Esophagus muscularis mucosa (tissue), 4 donors: ENCODE measurements around the gene CRYL1. TPM values are rescaled to one million over a fixed set of nuclear protein-coding genes. Genes with fewer than 3 reads are reported as not detected.

Experiments used
- DNase-seq: peaks from one replicate; pipeline ENCODE4 v3.0.0-alpha.2; 2017; ENCODE audit errors: extremely low spot score
- H3K27ac ChIP-seq, 4 donors: fragments of 200-600 bp; sonication (generic); replicated peaks in 1 of 4; 1 replicate in 3 of 4; 2 replicates in 1 of 4; pipeline ENCODE4 v1.5.1; 2016 to 2019; ENCODE audit warnings: mild to moderate bottlenecking in 1 of 4
- H3K27me3 ChIP-seq, 4 donors: fragments of 200-600 bp; sonication (generic); one replicate each; pipeline versions ENCODE4 v1.5.1 to v1.6.0; 2016 to 2019
- H3K36me3 ChIP-seq, 4 donors: fragments of 200-600 bp; sonication (generic); one replicate each; pipeline ENCODE4 v1.5.1; 2016 to 2019
- H3K4me1 ChIP-seq, 4 donors: fragments of 200-600 bp; sonication (generic); one replicate each; pipeline ENCODE4 v1.5.1; 2016 to 2019
- H3K4me3 ChIP-seq, 4 donors: fragments of 200-600 bp; sonication (generic); 1 replicate in 2 of 4; 2 replicates in 2 of 4; pipeline ENCODE4 v1.5.1; 2016 to 2019; ENCODE audit warnings: mild to moderate bottlenecking in 4 of 4, moderate library complexity in 1 of 4
- H3K9me3 ChIP-seq, 4 donors: fragments of 200-600 bp; sonication (generic); 1 replicate in 3 of 4; 2 replicates in 1 of 4; pipeline ENCODE4 v1.5.1; 2016 to 2019
- EP300 ChIP-seq: sonication (generic); formaldehyde crosslinking; IDR thresholded peaks from one replicate; pipeline ENCODE4 v1.6.1; 2017; ENCODE audit warnings: antibody characterized with exemption
- POLR2A ChIP-seq: fragments of 450-650 bp; IDR thresholded peaks from one replicate; pipeline ENCODE4 v1.6.1; 2017; ENCODE audit warnings: antibody characterized with exemption, moderate library complexity, mild to moderate bottlenecking, low read depth
- POLR2AphosphoS5 ChIP-seq, 2 donors: sonication (generic); formaldehyde crosslinking; IDR thresholded peaks; one replicate each; pipeline ENCODE4 v1.6.1; 2017; ENCODE audit warnings: antibody characterized with exemption in 2 of 2
- WGBS: methylation state at CpG from one replicate; pipeline ENCODE4 v1.1.5; 2018; 5-methylcytosine and 5-hydroxymethylcytosine counted together
- intact Hi-C: fragments of 100-400 bp; cut with DNase I; formaldehyde crosslinking; loops from one replicate; pipeline ENCODE4 v1.15.1; 2023
- total RNA-seq, 4 donors: library from RNA; depleted of rRNA; stranded (reverse); fragments of >200 nt; gene quantifications; one replicate each; pipeline versions ENCODE4 v1.1.0 to v1.2.1, GENCODE V29; 2016
- TF ChIP-seq, protein P1 (sequence below), 3 experiments: fragments of 200-600 bp in 2 of 3; fragments of 450-650 bp in 1 of 3; sonication (generic) in 2 of 3; IDR thresholded peaks; one replicate each; pipeline ENCODE4 v1.5.1; 2017 to 2019; ENCODE audit warnings: antibody characterized with exemption in 3 of 3, mild to moderate bottlenecking in 2 of 3, moderate library complexity in 1 of 3

CRYL1 gene
- total RNA-seq, 4 donors from 2014 or later, result 42.3 to 59.3 (median 45.4) TPM

DNA sequence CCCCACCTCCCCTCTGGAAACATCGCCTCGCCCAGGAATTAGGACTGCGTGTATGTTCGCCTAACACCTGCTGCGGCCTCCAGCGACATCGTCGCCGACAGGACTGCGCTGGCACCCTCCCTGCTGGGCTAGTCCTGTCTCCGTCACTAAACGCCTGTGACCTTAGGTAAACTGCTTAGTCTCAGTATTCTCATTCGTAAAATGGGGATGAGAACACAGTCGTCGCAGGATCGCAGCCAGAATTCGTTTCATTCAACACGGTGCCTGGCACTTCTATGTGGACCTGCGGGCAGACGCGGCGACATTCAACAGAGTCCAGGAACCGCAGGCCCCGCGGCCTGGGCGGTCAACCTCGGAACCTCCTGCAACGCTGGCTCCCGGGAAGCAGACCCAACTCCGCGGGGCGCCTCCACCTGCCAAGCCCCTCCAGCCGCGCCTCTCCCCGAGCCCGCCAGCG lies 485 bp downstream of the CRYL1 start:
- Histone ChIP-seq H3K4me1 (peaks cover 18 to 31% (median 24%) of the 10 kb centered on the region in 4 donors), H3K27me3 (no peaks in the 10 kb centered on the region), H3K4me3 (peak overlapping the region; percentile 95 to 100 (median 98)), H3K36me3 (no peaks in the 10 kb centered on the region), H3K27ac (peak overlapping the region; percentile 85 to 92 (median 89)), H3K9me3 (no peaks in the 10 kb centered on the region)
- WGBS, result 0% methylated on average over 21 of the region's 37 CpGs
- intact Hi-C loops, result loop anchor here (5.0 kb wide), 1 partner anchor 42 kb away; the partner anchor contains the start of gene IFT88
- no peak for DNase-seq
- TF ChIP-seq POLR2A (no peak), EP300 (no peak), POLR2AphosphoS5 (IDR thresholded peaks at IDR 0.05) (peak in 1 of 2 donors; percentile 5)

DNA sequence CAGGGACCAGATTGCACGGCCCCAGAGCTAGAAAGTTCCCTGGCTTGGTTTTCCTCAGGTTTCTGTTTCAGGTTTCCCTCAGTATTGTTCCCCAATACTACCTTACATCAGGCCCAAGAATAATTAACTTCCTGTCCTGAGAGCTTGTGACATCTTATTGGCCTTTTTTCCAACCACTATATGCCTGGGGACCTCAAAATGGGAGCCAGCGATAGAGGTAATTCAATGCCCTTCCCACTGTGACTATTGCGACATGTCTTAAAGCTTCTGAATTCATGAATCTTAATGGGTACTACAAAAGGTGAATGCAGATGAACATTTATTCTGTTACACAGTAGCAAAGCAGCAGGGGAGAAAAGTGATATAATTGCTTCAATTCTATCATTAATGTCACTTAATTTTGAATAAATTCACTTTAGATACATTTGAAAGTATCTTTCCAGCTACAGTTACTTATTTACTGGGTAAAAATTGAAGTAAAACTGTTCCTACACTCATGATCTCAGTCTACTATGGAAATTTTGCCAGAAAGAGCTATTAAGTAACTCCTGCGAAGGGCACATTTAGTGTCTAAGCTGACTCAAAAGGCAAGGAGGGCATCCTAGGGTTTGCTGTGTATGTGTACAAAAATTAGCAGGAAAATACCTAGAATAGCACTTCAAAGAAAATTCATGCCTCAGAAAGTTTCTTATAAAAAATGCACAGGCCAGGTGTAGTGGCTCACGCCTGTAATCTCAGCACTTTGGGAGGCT lies 4.1 kb downstream of the CRYL1 start:
- no peak for DNase-seq
- peaks cover 0 to 4% (median 0%) of the 10 kb centered on the region in 4 donors for H3K36me3 ChIP-seq
- no peaks in the 10 kb centered on the region for H3K9me3 ChIP-seq
- WGBS, result 95% methylated on average over 5 of the region's 5 CpGs
- no peak overlapping the region for H3K4me3 ChIP-seq
- intact Hi-C loops, result no loop called here
- H3K4me1 ChIP-seq, result peaks cover 12 to 40% (median 22%) of the 10 kb centered on the region in 4 donors
- H3K27me3 ChIP-seq, result no peaks in the 10 kb centered on the region
- TF ChIP-seq POLR2A, result no peak
- TF ChIP-seq, protein P1, sequence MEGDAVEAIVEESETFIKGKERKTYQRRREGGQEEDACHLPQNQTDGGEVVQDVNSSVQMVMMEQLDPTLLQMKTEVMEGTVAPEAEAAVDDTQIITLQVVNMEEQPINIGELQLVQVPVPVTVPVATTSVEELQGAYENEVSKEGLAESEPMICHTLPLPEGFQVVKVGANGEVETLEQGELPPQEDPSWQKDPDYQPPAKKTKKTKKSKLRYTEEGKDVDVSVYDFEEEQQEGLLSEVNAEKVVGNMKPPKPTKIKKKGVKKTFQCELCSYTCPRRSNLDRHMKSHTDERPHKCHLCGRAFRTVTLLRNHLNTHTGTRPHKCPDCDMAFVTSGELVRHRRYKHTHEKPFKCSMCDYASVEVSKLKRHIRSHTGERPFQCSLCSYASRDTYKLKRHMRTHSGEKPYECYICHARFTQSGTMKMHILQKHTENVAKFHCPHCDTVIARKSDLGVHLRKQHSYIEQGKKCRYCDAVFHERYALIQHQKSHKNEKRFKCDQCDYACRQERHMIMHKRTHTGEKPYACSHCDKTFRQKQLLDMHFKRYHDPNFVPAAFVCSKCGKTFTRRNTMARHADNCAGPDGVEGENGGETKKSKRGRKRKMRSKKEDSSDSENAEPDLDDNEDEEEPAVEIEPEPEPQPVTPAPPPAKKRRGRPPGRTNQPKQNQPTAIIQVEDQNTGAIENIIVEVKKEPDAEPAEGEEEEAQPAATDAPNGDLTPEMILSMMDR (IDR thresholded peaks at IDR 0.05), result no peak
- TF ChIP-seq EP300, result no peak
- TF ChIP-seq POLR2AphosphoS5 (IDR thresholded peaks at IDR 0.05), result no peak
- H3K27ac ChIP-seq, result no peak overlapping the region

DNA sequence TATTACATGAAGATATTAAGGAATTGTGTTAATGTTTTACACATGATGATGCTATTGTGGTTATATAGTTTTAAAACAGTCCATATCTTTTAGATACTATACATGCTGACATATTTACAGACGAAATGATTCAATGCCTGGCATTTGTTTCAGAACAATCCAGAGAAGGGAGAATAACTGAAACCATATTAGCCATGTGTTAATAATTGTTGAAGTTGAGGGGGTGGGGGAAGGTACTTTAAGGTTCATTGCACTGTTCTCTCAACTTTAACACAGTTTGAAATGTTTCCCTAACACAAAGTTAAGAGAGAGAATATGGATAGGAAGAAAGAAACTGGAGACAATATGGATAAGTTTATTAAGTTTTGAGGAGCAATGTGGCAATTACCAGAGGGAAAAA lies 5.8 kb downstream of the CRYL1 start:
- 79% methylated on average over 1 of the region's 1 CpG for WGBS

DNA sequence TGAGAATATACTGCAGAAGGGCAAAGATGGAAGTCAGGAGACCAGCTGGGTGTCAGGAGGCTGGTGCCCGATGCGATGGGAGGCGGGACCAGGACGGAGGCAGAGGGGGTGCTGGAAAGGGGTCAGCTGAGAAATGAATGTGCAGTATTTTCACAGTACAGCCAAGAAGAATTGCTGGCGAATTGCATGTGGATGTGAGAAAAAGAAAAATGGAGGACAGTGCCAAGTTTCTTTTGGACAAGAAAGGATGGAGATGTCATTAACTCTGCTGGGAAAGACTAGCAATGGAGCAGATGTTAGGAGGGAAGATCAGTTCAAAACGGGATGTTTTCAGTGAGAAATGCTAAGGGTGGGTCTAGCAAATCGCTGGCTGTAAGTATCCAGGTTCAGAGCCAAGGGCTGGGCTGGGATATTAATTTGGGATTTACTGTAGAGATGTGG lies 7.0 kb downstream of the CRYL1 start:
- Histone ChIP-seq H3K4me3 (peak overlapping the region in 1 of 4 donors; percentile 22), H3K4me1 (peaks cover 0 to 19% (median 5%) of the 10 kb centered on the region in 4 donors), H3K27me3 (no peaks in the 10 kb centered on the region), H3K36me3 (peaks cover 0 to 4% (median 0%) of the 10 kb centered on the region in 4 donors), H3K9me3 (no peaks in the 10 kb centered on the region), H3K27ac (peak overlapping the region in 1 of 4 donors; percentile 26)
- TF ChIP-seq EP300 (no peak), POLR2A (no peak), POLR2AphosphoS5 (IDR thresholded peaks at IDR 0.05) (no peak)
- TF ChIP-seq, protein P1 (IDR thresholded peaks at IDR 0.05), result no peak
- no peak for DNase-seq
- intact Hi-C loops, result no loop called here
- 51% methylated on average over 7 of the region's 7 CpGs for WGBS

More for the DNA sequence above, 5.8 kb downstream of the CRYL1 start:
- H3K27ac ChIP-seq, result no peak overlapping the region
- peaks cover 0 to 4% (median 0%) of the 10 kb centered on the region in 4 donors for H3K36me3 ChIP-seq
- no peaks in the 10 kb centered on the region for H3K27me3 ChIP-seq
- TF ChIP-seq EP300 (no peak), POLR2A (no peak), POLR2AphosphoS5 (IDR thresholded peaks at IDR 0.05) (no peak)
- TF ChIP-seq, protein P1 (IDR thresholded peaks at IDR 0.05), result no peak
- H3K9me3 ChIP-seq, result no peaks in the 10 kb centered on the region
- no peak for DNase-seq
- H3K4me1 ChIP-seq, result peaks cover 7 to 31% (median 17%) of the 10 kb centered on the region in 4 donors
- no peak overlapping the region for H3K4me3 ChIP-seq
- intact Hi-C loops, result no loop called here

DNA sequence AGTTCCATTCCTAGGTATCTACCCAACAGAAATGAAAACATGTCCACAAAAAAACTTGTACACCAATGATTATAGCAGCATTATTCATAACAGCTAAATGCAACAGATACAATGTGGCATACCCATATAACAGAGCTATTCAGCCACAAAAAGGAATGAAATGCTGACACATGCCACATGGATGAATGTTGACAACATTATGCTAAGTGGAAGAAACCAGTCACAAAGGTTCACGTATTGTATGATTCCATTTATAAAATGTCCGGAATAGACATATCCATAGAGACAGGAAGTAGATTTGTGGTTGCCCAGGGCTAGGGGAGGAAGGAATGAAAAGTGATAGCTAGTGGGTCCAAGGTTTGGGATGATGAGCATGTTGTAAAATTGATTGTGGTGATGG lies 10.8 kb downstream of the CRYL1 start:
- no peak overlapping the region for H3K27ac ChIP-seq
- H3K27me3 ChIP-seq, result no peaks in the 10 kb centered on the region
- H3K4me1 ChIP-seq, result peaks cover 0 to 14% (median 3%) of the 10 kb centered on the region in 4 donors
- intact Hi-C loops, result no loop called here
- peaks cover 0 to 37% (median 22%) of the 10 kb centered on the region in 4 donors for H3K36me3 ChIP-seq
- WGBS, result 75% methylated on average over 2 of the region's 2 CpGs
- no peak for DNase-seq
- no peak overlapping the region for H3K4me3 ChIP-seq
- H3K9me3 ChIP-seq, result no peaks in the 10 kb centered on the region
- TF ChIP-seq, protein P1 (IDR thresholded peaks at IDR 0.05), result no peak
- TF ChIP-seq POLR2A (no peak), POLR2AphosphoS5 (IDR thresholded peaks at IDR 0.05) (no peak)
